ENCODE measurements around the gene PIK3CB.

DNA sequence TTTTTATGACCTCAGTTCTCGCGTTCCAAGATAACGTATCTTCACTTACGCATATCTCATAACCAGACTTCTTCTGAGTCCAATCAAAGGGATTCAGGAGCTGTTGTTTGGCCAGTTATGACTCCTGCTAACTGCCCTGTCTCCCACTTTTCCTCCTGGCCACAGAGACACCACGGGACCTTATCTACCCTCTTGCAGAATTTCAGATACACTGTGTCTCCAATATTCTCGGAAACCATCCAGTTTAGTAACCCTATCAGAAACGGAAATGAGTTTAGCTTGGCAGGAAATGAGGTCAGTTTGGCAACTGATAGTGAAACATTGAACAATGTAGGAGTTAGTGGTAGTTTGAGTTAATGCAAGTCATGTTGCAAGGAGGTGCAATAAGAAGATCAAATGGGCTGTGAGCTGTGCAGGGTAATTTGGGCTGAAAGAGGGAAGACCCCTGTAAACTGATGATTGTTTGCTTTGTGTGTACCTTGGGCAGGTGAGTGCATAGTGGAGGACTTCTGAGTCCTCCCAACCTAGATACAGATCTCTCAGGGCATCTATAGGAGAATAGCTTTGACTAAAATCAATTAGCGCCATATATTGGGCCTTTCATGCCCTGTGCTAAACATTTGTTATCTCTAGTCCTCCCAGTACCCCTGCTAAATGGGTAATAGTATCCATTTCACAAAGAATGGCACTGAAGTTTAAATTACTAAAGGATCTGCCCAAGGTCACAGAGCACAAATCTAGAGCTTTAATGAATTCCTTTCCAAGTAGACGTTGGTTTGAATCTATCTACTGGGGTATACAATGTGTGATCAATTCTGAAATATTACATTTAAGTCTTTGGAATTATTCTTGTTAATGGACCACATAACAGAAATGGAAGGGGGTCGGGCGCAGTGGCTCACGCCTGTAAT is 41.3 kb upstream of the PIK3CB start:
- TF ChIP-seq, protein P1, sequence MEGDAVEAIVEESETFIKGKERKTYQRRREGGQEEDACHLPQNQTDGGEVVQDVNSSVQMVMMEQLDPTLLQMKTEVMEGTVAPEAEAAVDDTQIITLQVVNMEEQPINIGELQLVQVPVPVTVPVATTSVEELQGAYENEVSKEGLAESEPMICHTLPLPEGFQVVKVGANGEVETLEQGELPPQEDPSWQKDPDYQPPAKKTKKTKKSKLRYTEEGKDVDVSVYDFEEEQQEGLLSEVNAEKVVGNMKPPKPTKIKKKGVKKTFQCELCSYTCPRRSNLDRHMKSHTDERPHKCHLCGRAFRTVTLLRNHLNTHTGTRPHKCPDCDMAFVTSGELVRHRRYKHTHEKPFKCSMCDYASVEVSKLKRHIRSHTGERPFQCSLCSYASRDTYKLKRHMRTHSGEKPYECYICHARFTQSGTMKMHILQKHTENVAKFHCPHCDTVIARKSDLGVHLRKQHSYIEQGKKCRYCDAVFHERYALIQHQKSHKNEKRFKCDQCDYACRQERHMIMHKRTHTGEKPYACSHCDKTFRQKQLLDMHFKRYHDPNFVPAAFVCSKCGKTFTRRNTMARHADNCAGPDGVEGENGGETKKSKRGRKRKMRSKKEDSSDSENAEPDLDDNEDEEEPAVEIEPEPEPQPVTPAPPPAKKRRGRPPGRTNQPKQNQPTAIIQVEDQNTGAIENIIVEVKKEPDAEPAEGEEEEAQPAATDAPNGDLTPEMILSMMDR (IDR thresholded peaks at IDR 0.05), result no peak
- TF ChIP-seq, protein P2, sequence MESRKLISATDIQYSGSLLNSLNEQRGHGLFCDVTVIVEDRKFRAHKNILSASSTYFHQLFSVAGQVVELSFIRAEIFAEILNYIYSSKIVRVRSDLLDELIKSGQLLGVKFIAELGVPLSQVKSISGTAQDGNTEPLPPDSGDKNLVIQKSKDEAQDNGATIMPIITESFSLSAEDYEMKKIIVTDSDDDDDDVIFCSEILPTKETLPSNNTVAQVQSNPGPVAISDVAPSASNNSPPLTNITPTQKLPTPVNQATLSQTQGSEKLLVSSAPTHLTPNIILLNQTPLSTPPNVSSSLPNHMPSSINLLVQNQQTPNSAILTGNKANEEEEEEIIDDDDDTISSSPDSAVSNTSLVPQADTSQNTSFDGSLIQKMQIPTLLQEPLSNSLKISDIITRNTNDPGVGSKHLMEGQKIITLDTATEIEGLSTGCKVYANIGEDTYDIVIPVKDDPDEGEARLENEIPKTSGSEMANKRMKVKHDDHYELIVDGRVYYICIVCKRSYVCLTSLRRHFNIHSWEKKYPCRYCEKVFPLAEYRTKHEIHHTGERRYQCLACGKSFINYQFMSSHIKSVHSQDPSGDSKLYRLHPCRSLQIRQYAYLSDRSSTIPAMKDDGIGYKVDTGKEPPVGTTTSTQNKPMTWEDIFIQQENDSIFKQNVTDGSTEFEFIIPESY (IDR thresholded peaks at IDR 0.05; ENCODE audit: borderline replicate concordance, low read depth), result no peak
- no peak for TF ChIP-seq POLR2AphosphoS5 (IDR thresholded peaks at IDR 0.05; ENCODE audit: low read depth, low read length)
- no peak for TF ChIP-seq RFX5 (IDR thresholded peaks at IDR 0.05; ENCODE audit: low read length)
